Fibroblast of the conjunctiva (primary cell): ENCODE data around the gene GZMM.
A peak's percentile ranks its signal among the peaks of the same experiment; 100 is the strongest.

Experiments
- DNase-seq: peaks from one replicate; pipeline ENCODE4 v3.0.0-alpha.2; 2010; ENCODE audit warnings: low read depth

Gene GZMM

DNA sequence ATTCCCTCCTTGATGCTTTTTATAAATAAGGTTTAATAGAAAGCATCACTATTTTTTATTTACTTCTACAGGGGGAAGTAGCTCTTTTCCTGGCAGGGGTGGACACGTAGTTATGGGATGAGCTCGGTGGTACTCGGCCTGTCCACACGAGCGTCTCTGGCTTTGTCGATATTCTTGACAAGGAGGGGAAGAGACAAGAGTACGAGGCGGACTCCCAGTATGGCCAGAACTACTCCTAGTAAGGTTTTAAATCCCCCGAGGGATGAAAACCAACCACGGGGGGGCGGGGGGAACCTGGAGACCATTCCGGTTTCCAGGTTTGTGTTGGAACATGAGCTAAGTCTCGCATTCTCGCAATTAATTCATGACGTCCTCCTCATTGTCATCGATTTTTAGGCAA is 23.0 kb downstream of the GZMM start:
- DNase-seq, result no peak

DNA sequence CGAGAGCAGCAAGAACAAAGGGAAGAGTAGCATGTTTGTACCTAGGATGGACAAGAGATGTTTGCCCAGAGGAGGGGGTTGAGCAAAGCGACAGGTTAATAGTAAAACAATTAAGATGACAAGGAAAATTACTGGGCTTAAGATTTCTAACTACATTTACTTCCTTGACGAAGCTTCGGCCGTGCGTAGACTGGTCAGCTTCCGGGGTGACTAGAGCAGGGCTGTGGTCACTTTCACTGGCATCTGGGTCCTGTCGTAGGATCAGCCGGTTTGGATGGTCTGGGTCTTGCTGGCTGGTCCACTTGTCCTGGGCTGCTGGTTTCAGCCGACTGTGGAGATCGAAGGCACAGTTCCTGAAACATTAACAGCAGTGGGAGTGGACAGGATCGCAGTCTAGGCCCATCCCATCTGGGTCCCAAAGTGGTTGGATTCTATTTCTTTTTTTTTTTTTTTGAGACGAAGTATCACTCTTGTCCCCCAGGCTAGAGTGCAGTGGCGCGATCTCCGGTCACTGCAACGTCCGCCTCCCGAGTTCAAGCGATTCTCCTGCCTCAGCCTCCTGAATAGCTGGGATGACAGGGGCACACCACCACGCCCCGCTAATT is 23.5 kb downstream of the GZMM start:
- DNase-seq, result no peak

DNA sequence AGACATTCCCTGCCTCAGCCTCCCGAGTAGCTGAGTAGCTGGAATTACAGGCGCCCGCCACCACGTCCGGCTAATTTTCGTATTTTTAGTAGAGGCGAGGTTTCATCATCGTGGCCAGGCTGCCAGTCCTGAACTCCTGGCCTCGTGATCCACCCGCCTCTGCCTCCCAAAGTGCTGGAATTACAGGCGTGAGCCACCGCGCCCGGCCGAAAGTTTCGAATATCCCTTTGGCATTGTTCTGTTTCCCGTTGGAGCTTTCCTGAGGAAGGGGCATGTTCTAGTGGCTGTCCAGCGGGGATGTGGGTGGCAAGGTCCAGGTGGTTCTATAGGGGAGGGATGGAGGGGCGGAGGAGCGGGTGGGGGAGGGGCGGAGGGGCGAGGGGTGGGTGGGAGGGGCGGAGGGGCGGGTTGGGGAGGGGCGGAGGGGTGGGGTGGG is 26.4 kb downstream of the GZMM start:
- DNase-seq, result no peak

DNA sequence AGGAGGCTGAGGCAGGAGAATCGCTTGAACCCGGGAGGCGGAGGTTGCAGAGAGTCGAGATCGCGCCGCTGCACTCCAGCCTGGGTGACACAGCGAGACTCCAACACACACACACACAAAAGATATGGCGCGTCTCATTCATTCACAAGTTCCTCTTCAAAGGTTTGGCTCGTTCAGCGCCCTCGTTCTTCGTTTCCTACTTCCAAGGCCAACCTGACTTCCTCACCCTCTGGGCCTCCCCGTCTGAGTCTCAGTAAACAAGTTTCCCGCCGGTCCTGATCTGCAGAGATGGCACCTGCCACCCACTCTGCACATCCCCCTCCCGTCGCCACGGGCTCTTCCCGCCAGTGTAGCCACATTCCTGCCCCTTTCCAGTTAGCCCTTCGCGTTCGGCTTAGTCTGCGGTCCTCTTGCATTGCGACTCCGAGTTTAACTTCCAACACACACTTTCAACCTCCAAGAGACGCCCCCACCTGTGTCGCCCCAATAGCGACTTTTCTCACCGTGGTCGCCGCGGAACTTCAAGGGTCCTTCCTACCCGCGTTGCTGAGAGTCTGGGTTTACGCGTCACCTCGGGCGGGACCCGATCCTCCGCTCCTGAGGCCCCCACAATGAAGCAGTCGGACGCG is 27.2 kb downstream of the GZMM start:
- DNase-seq, result no peak

DNA sequence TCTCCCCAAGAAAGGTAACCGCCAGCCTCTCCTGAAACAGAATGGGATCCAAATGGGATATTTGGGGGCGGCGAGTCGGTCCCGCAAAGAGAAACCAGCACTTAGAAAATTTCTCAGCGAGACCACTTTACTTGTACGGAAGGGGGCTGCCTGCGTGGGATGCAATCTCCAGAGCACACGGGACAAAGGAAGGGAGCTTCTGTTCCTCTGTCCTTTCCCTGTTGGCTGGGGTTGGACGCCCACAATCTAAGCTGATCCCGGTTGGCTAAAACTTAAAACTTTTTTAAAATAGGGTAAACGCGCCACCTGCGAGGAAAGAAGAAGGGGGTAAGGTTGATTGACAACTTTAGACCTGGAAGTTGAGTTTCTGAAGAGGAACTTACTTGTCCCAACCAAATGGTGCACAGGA is 27.7 kb downstream of the GZMM start:
- DNase-seq, result no peak

DNA sequence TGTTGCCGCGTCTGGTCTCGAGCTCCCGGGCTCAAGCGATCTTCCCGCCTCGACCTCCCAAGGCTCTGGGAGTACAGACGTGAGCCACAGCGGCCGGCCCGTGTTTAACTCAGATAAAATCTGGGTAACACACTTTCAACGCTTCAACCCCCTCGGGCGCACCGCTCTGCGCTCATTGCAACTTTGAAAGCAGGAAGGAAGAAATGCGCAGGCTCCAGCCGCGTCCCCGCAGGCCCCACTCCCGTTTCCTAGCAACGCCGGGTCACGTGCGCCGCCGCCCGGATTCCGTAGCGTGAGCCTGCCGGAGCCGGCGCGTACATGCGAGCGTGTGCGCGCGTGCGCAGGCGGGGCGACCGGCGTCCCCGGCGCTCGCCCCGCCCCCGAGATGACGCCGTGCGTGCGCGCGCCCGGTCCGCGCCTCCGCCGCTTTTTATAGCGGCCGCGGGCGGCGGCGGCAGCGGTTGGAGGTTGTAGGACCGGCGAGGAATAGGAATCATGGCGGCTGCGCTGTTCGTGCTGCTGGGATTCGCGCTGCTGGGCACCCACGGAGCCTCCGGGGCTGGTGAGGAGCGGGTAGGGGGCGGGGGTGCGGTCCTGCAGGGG is 28.4 kb downstream of the GZMM start, which contains the start of gene BSG:
Gene BSG, plus strand, starts transcription at position 457 of the 603 bp plus-strand sequence. Its CDS starts 39 bp downstream, at position 496.
- peak; percentile 96 for DNase-seq

DNA sequence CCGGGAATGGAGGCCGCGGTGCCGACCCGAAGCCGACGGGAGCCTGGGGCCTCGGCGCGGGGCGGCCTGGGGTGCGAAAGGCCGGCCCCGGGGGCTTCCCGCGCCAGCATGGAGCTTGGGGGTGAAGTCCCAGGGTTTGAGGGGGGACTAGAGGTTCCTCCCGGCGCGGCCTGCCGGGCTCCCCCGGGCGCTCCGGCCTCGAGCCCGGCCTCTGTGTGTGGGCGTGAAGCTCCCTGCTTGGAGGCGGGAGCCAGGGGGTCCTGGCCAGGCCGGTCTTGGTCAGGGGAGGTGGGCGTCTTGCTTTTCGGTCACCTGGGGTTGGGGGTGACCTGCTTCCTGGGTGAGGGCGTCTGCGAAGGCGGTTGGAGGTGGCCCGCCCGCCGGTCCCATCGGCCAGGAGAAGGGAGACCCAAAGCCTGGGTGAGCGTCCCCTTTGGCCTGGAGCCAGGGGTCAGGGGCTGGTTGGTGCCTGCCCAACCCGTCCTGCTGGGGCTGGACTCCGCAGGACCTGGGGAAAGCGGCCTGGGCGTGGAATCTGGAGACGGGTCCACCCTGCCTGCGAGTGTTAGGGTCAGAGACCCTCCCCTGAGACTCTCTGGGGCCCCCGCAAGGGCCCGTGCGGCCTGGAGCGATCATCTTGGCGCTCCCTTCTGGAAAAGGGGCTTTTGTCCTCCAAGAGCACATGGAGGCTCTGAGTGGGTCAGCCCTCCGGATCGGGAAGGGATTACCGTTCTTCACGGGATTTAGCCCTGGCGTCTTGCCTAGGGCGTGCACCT is 29.1 kb downstream of the GZMM start:
- no peak for DNase-seq

DNA sequence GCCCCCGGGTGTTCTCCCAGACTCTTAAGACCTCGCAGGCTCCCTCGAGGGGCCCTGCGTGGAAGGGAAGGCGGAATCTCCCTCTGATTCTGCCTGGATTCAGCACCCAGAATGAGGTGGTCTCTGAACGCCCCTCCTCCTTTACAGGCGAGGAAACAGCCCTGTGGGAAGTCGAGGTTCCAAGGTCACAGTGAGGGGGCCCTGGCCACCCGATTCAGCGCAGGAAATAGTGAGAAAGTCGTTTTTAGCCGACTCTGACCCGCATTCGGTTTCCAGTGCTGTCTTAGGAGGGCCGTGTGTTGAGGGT is 29.6 kb downstream of the GZMM start:
- no peak for DNase-seq

DNA sequence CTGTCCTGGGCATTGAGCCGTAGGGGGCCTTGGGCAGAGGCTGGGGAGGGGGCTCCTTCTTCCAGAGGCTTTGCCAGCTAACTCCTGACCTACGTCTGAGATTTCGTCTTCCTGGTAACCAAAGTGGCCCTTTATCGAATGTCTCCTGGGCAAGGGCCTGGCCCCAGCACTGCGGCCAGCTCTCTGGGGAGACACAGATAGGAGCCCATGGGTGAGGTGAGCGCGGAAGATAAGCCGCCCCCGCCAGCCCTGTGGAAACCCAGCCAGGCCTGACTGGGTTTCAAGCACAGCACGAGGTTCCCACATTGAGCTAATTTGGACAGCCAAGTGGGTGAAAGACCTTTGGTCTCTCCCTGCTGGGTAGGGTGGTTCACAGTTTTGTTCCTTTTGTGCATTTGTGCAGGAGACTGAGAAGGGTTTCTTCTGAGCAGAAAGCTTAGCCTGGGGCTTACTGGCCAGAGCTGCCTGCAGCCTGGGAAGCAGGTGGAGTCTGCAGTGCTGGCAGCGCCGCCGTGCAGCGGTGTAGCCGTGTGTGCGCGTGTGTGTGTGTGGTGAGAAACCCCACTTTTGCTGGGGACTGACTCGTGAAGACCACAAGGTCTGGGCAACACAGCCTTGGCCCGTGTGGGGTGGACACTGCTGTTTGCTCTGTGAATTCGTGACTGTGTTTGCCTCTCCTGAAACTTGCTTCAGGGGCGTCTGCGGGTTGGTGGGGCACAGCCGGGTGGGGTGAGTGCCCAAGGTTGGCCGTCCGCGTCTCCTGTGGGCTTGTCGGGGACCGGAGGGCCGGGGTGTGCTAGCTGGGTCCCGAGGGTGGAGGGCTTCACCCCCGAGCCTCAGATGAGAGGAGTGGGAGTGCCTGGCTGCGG is 31.0 kb downstream of the GZMM start:
- no peak for DNase-seq

DNA sequence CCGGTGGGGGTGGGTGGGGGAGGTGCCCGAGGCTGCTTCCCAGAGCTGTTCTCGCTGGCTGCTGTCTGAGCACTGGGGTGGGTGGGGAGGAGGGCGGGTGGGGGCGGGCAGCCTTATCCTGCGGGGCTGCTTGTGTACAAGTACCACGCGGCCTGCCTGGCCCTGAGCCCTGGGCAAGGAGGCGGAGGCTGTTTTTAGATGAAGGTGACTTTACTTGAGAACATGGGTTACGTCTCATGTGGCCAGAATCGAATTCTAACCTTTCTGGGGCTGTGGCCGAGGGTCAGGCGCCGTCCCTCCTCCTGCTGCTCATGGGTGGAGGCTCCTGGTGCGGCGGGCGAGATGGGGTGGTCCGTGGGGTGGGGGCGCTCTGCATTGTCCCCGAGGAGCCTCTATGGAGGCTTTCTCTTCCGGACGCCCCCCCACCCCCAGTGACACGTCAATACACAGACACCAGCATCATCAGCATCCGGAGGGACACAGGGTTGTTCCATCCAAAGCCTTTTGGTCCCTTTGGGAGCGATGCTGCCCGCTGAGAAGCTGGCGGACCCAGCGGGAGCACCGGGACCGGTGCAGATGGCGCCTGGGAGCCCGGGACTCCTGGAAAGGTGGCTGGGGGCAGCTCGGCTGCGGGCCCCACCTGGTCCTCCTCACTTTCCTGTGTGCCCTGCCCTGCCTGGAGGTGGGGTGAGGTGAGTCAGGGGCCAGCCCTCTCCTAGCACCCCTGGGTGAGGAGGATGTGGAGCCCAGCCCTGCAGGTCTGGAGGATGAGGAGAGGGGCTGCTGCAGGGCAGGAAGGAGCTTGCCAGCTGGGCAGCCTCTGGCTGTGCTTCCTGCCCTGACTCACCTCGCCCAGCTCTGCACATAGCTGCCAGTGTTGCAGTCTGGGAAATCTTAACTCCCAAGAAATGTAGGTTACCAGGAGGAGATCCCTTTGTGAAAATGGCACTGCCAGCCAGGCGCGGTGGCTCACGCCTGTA is 32.0 kb downstream of the GZMM start:
- no peak for DNase-seq

DNA sequence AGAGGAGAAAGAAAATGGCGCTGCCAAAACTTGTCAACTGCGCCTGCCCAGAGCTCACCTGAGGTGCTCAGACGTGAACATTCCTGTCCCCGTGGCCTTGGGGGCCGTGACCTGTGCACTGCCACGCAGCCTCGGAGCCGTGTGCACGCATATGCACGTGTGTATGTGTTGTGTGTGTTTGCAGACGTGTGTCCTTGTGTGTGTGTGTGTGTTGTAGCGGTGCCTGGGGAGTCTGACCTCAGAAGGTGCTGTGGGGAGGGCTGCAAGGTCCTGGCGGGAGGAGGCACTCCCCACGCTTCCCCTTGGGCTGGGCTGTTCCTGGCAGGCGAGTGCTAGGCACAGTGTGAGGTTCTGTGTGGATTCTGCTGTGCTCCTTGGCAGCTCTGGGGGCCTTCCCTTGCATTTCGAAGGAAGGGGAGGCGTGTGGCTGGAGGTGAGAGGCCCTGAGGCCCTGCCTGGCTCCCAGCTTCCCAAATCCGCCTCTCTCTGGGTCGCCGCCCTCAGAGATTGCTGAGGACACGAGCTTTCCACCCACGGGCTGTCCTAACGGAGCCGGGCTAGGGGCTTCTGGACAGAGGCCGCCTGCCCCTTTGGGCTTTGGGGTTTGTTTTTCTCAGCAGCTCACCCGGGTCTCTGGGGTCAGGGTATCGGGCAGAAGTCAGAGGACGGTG is 33.0 kb downstream of the GZMM start:
- DNase-seq, result no peak

DNA sequence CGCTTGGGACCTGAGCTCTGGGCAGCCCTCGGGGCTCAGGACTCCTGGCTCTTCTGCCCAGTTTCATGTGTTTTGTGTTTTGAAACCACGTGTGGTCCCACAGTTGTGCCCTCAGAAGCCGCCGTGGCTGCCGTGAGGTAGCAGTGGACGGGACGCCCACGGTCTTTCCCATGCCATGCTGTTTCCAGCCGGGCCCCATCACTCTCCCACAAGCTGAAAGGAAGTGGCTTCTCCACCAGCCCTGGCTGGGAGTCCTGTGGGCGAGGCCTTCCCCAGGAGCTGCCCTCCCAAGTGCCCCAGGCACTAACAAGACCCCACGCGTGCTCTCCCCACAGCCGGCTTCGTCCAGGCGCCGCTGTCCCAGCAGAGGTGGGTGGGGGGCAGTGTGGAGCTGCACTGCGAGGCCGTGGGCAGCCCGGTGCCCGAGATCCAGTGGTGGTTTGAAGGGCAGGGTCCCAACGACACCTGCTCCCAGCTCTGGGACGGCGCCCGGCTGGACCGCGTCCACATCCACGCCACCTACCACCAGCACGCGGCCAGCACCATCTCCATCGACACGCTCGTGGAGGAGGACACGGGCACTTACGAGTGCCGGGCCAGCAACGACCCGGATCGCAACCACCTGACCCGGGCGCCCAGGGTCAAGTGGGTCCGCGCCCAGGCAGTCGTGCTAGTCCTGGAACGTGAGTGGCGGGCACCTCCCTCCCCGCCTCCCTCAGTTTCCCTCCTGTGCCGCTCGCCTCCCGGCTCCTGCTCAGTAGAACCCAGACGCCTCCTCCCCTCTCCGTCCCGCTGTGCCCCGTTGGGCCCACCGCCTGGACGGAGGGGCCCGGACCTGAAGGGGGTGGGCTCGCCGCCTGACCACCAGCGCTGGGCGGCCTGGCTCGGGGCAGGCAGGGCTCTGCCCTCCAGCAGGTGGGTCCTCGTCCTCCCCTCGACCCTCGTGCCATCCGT is 33.9 kb downstream of the GZMM start:
- DNase-seq, result no peak

DNA sequence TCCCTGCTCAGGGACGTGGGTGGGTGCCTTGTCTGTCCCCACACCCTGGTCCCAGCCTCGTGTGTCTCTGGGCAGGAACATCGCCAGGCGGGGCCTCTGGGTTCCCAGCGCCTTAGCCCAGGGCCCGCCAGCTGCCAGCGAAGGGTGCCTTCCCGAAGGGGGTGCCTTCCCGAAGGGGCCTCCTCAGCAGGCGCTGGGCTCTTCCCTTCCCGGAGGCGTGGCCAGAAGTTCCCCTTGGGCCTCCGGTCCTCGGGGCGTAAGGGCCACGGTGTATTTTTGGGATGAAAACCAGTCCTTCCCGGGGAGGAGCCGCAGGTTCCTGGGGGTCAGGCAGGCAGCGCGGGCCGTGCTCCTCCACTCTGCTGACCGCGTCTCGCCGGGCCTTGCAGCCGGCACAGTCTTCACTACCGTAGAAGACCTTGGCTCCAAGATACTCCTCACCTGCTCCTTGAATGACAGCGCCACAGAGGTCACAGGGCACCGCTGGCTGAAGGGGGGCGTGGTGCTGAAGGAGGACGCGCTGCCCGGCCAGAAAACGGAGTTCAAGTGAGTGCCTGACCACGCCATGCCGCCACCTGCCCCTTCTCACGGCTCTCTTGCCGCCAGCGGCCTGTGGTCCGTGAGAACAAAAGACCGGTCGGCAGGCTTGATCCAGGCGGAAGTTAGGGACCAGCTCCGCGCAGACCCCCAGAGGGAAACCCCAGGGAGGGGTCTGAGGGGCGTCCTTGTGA is 35.4 kb downstream of the GZMM start:
- no peak for DNase-seq

DNA sequence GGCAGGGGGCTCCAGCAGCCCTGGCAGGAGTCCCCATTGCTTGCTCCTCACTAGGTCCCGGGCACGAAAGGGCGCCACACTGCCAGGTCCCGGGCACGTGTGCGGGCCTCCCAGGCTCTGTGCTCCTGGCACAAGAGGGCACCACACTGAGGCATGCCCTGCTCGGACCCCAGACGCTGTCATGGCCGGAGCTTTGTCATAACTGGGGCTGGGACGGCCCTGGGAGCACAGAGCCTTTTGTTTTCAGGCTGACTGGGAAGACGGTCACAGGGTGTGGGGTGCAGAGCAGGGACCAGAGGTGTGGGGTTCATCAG is 35.9 kb downstream of the GZMM start:
- no peak for DNase-seq

DNA sequence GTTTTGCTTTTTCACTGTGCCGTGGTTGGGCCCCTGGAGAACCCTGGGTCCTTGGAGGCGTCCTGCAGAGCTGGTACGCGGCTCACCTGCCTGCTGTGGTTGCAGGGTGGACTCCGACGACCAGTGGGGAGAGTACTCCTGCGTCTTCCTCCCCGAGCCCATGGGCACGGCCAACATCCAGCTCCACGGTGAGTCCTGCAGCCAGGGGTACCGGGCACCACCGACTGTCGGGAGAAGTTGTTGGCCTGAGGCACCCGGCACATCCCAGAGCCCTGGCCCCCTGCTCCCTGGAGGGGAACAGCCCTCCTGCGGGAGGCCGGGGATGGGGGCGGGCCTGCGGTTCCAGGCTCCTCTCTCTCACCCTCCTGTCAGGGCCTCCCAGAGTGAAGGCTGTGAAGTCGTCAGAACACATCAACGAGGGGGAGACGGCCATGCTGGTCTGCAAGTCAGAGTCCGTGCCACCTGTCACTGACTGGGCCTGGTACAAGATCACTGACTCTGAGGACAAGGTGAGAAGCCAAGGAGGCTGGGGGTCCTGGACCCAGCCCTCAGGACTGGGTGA is 36.5 kb downstream of the GZMM start:
- no peak for DNase-seq

DNA sequence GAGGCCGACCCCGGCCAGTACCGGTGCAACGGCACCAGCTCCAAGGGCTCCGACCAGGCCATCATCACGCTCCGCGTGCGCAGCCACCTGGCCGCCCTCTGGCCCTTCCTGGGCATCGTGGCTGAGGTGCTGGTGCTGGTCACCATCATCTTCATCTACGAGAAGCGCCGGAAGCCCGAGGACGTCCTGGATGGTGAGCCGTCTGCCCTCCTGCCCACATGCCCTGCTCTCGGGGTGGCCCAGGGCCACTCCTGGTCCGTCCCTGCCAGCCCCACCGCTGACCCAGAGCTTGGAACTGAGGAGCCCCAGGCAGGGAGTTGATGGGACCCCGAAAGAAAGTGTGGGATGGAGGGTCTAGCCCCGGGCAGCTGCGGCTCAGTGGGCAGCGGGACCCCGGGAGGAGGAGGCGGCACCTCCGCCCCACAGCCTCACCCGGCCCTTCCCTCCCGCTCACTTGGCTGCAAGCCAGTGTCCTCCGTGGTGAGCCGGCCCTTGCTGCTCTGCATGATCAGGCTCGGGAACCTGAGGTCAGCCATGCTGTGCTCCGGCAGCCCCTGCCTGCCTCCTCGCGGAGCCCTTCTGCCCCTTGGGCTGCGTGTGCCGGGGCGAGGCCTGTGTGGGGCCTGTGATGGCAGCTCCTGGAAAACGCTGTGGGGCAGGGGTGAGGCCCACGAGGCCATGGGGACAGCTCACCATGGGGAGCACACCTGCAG is 37.7 kb downstream of the GZMM start:
- DNase-seq, result no peak

DNA sequence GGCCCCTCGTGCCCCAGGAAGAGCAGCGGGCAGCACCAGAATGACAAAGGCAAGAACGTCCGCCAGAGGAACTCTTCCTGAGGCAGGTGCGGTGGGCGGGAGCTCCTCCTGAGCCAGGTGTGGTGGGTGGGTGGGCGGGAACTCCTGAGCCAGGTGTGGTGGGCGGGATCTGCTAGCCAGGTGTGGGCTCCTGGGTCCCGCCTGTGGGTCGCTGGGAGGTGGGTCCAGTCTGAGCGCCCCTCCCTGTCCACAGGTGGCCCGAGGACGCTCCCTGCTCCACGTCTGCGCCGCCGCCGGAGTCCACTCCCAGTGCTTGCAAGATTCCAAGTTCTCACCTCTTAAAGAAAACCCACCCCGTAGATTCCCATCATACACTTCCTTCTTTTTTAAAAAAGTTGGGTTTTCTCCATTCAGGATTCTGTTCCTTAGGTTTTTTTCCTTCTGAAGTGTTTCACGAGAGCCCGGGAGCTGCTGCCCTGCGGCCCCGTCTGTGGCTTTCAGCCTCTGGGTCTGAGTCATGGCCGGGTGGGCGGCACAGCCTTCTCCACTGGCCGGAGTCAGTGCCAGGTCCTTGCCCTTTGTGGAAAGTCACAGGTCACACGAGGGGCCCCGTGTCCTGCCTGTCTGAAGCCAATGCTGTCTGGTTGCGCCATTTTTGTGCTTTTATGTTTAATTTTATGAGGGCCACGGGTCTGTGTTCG is 38.8 kb downstream of the GZMM start:
- DNase-seq, result no peak
